HG02870 (cell line): Measurements from ENCODE around the gene LHFPL5.

ENCODE experiments used
- ATAC-seq: cut with Tn5 transposase; IDR thresholded peaks from one replicate; pipeline ENCODE4 v1.9.1; 2021; ENCODE audit warnings: mild to moderate bottlenecking, moderate library complexity; ENCODE audit not compliant: unreplicated experiment

The LHFPL5 gene

DNA sequence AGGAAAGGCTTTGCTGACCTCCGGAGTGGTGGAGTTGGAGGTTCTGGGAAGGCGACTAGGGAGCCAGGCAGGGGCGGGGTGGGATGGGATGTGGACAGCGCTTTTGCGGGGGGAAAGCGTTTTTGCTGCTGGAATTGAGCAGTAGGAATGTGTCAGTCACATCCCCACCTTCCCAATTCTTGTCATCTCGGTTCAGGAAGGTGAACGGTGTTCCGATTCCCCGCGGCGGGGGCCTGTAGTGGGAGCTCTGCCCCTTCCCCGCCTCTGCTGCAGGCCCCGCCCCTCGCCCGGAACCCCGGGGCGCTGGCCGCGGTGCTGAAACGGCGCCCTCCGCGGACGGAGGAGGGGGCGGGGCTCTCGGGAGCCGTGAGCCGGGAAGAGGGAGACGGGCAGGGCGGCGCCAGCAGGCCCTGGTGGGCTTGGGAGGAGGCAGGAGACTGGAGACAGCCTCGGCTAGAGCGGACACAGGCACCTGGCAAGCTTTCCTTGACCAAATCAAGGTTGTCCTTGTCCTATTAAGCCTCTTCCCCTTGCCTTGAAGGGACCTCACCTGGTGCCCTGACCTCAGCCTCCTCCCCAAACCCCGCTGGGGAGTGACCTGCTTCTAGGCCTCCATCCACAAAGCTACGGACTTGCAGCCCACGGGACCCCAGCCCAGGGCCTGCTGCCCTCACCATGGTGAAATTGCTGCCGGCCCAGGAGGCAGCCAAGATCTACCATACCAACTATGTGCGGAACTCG is at the start of gene LHFPL5:
LHFPL5 (plus strand) TSS at position 357 of the 741 bp plus-strand sequence; CDS start at position 676, 319 bp downstream.
- ATAC-seq = no peak

DNA sequence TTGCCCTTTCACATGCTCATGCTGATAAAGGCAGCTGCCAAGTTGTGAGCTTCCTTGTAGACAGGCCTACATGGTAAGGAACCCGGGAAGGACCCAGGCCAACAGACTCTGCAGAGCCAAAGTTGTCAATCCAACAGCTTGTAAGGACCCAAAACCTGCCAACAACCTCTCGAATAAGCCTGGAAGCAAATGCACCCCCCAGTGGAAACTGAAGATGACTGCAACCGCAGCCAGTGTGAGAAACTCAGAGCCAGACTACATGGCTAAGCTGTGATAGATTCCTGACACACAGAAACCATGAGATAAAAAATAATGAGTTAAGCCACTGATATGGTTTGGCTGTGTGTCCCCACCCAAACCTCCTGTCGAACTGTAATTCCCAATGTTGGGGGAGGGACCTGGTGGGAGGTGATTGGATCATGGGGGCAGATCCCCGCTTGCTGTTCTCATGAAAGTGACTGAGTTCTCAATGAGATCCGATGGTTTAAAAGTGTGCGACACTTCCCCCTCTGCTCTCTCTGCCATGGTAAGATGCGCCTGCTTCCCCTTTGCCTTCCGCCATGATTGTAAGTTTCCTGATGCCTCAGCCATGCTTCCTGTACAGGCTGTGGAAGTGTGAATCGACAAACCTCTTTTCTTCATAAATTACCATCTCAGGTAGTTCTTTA is 47.6 kb upstream of the LHFPL5 start:
- ATAC-seq = no peak

DNA sequence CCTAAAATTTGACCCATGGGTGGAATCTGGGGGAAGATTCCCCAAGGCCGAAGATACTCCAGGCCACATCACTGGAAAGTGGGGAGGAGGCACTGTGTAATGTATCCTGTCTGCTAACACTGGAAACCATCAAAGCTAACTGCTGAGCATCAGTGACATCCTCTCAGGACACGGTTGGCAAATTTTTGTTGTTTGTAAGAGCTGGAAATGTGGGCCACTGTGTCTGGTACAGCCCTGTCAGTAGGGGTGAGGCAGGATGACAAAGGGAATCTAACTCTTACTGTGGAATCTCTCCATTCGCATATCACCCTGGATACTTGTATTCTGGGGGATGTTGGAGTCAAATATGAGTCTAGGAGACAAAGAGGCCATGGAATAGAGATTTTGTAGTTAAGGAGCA is 45.7 kb upstream of the LHFPL5 start:
- no peak for ATAC-seq

DNA sequence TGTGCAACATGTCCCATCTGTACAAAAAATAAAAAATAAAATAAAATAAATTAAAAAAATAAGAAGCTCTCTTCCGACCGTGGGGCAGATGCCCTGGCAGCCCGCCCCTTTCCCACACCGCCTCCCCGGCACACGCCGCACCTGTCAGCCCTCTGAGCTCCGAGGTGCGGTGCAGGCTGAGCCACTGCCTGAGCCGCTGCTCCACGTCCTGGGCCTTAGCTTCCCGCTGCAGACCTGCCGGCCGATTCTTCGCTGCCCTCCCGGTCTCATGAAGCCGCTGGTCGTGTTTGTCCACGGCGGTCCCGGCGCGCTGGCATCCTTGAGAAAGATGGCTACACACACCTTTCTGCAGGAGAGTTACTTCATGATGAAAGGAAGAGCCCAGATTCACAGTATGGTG is 39.4 kb upstream of the LHFPL5 start:
- ATAC-seq = no peak

- ATAC-seq = no peak
Observed at GRCh38 chr6:35769211-35769610, 35.9 kb upstream of the LHFPL5 start.

GRCh38 chr6:35771343-35771627 is 33.9 kb upstream of the LHFPL5 start:
- no peak for ATAC-seq

- ATAC-seq = no peak
Observed at GRCh38 chr6:35774116-35774794, 30.9 kb upstream of the LHFPL5 start.

DNA sequence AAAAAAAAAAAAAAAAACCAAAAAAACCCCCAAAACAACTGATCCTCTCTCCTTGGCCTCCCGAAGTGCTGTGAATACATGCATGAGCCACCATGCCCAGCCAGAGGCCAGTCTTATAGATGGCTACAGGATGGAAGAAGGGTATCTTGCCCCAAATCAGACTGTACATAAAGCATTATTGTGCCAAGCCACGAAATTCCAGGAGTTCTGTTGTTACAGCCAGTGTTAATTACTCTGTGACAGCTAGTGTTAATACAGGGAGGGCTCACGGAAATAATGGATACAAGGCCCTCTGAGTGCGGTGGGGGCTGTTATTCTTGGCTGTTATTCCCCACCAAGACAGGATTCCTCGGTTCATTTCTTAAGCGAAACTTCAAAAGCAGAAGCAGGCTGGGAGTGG is 30.1 kb upstream of the LHFPL5 start:
- ATAC-seq = no peak

- ATAC-seq = no peak
Observed at GRCh38 chr6:35776364-35777215, 28.6 kb upstream of the LHFPL5 start, which contains the start of gene CLPSL2. TSS of gene CLPSL2 (plus strand) at chr6:35776598. CDS start at chr6:35776619, 21 bp downstream.

DNA sequence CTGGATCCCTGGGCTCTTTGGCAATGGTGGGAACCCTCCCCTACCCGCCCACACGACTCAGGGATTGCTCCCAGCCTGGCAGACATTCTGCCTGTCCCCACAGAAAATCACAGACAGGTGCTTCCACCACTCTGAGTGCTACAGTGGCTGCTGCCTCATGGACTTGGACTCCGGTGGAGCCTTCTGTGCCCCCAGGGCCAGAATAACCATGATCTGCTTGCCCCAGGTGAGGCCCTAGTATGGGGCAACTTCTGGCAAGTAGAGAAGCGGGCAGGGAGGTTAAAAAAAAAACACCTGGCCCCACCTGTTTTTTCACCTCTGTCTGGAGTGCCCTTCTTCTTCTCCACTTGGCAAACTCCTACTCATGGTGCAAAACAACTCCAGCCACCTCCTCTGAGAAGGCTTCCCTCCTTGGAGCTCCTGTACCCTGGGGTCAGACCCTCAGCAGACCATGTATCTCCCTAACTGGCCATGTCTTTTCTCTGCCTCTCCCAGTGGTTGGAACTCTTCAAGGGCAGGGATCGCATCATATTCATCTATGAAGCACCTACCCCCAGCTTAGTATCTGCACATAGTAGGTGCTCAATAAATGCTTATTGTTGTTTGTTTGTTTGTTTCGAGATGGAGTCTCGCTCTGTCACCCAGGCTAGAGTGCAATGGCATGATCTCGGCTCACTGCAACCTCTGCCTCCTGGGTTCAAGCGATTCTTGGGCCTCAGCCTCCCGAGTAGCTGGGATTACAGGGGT is 27.6 kb upstream of the LHFPL5 start:
- ATAC-seq = no peak

- ATAC-seq = no peak
Observed at GRCh38 chr6:35778437-35778836, 26.7 kb upstream of the LHFPL5 start.

DNA sequence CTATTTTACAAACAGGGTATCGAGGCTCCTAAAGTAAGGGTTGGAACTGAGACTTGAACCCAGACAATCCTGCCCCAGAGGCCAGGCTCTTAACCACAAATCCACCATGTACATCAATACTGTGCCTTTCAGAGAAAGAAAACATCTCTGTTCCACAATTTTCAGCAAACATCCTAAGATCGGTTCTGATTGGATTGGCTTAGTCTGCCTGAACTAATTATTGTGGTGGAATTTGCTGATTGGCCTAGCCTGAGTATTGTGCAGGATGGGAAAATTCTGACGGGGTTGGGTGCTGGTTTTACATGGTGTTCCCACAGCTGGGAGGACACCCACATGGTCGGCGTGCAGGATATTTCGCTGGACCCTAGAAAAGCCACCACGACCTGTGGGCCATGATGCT is 24.4 kb upstream of the LHFPL5 start, which contains the start of gene CLPSL1:
CLPSL1 (plus strand) TSS at position 301 of the 400 bp plus-strand sequence; CDS start at position 393, 92 bp downstream.
- no peak for ATAC-seq

- no peak for ATAC-seq
Observed at GRCh38 chr6:35781290-35781689, 23.9 kb upstream of the LHFPL5 start.

DNA sequence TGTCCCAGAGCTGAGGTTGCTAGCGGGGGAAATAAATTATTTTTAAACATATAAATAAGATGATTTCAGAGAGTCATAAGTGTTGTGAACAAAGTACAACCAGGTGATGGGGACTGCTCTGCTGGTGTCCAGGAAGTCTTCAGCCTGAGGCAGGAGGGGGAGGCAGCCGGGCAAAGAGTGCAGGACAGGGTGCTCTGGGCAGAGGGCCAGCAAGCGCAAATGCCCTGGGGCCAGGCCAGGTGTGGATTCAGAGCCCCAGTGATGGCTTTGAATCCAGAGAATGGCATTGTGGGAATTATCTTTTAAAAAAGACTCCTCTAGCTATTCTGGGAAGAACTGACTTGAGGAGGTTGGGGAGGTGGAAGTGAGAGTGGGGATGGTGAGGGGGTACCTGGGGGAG is 22.7 kb upstream of the LHFPL5 start:
- no peak for ATAC-seq

DNA sequence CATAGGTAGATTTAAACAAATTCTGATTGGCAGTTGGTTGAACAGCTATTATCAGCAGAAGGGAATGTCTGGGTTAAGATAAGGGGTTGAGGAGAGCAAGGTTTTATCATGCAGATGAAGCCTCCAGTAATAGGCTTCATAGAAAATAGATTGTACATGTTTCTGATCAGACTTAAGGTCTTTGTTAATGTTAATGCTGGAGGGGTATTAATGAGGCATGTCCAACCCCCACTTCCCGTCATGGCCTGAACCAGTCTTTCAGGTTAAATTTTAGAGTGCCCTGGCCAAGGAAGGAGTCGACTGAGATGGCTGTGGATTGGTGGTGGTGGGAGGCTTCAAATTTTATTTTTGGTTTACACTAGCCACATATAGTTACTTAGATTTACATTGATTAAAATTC is 21.0 kb upstream of the LHFPL5 start:
- ATAC-seq = no peak

DNA sequence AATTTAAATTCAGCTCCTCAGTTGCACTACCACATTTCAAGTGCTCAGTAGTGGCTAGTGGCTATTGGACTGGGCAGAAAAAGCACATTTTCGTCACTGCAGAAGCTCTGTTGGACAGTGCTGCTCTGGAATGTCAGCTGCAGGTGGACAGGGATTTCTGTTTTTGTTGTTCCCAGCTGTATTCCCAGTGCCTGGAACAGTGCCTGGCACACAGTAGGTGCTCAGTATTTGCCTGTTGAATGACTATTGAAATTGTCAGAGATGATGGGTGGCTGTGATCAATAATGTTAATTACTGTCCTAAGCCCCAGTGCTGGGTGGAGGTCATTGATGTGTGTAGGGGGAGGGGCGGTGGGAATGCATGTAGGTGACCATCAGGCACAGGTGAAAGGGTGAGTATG is 18.9 kb upstream of the LHFPL5 start:
- ATAC-seq = no peak

- no peak for ATAC-seq
Observed at GRCh38 chr6:35786810-35787209, 18.3 kb upstream of the LHFPL5 start.

DNA sequence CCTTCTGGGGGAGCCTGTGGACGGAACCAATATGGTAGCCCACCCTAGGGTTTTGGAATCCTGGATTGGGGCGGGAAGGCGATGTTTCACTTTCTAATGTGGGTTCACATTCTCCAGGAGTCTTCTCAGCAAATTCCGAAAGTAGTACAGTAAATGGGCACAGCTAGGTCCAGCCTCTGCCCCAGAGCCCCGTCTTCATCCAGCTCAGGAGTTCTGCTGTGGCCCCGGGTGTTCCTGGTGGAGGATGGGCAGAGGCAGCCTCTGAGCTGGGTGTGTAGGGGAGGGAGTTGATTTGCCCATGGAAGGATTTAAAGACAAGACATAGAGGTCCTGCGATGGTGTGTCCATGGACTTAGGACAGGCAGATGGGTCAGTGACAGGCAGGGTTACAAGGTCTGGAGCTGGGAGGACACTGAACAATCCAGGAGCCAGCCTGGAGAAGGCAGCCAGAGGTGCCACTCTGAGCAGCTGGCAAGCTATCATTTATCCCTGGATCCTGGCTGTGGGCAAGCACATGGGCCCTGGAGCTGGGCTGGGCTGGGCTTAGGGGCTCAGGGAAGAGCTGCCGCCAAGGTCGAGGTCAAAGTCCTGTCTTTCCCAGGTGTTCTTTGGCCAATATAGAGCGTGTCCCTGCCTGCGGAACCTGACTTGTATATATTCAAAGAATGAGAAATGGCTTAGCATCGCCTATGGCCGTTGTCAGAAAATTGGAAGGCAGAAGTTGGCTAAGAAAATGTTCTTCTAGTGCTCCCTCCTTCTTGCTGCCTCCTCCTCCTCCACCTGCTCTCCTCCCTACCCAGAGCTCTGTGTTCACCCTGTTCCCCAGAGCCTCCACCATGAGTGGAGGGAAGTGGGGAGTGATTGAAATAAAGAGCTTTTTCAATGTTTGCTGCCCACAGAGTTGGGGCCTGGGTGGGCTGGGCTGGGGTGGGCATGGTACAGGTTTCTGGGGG is 17.6 kb upstream of the LHFPL5 start:
- ATAC-seq = no peak

DNA sequence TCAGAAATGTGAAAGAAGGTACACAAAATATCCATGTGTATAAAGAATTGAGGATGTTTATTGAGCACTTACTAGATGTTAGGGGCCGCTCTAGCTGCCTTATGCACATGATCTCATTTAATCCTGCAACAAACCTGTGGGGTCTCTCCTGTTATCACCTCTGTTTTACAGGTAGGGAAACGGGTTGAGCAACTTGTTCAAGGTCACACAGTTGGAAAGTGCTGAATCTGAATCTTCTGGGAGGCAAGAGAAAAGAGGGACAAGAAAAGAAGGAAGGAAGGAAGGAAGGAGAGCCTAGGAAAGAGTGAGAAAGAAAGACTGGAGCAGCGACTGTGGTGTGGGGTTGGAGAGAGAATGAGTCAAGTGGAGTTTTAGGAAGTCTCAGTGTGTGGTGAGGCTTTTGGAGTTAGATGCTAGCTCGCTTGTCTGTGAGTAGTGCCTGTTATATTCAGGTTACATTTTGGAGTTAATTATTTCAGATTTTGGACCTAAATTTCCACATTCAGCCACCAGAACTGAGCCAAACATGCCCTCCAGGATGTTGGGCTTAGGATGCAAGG is 16.6 kb upstream of the LHFPL5 start:
- ATAC-seq = no peak
